Common myeloid progenitor, CD34-positive (primary cell): ENCODE measurements around the gene MYO18A.
A peak's percentile ranks its signal among the peaks of the same experiment; 100 is the strongest.

Source experiments
- CTCF ChIA-PET: fragments of 350-600 bp; sonication (Branson Sonifier 250); formaldehyde crosslinking; loops from one replicate; lab custom pipeline; 2021; ENCODE audit warnings: antibody characterized with exemption; lab: Charles Lee
- POLR2A ChIA-PET: fragments of 350-600 bp; sonication (Branson Sonifier 250); formaldehyde crosslinking; loops from one replicate; lab custom pipeline; 2021; ENCODE audit warnings: antibody characterized with exemption; lab: Charles Lee
- DNase-seq, 3 donors: peaks; one replicate each; pipeline versions ENCODE4 v3.0.0 to v3.0.0-alpha.2; 2013
- H3K27ac ChIP-seq, 2 experiments: 1 replicate in 1 of 2; 2 replicates in 1 of 2; pipeline ENCODE4 v1.7.0; 2013; ENCODE audit warnings: inconsistent platforms in 2 of 2, low read length in 2 of 2, mild to moderate bottlenecking in 2 of 2, low read depth in 1 of 2, moderate library complexity in 1 of 2; ENCODE audit not compliant: severe bottlenecking in 2 of 2, insufficient read depth in 1 of 2, poor library complexity in 1 of 2
- H3K27me3 ChIP-seq, 5 experiments: replicated peaks in 2 of 5; 1 replicate in 3 of 5; 2 replicates in 2 of 5; pipeline versions ENCODE4 v1.6.1 to v1.7.0; 2013; ENCODE audit warnings: low read length in 4 of 5, mild to moderate bottlenecking in 2 of 5, moderate library complexity in 2 of 5, inconsistent platforms in 1 of 5; ENCODE audit not compliant: insufficient read depth in 5 of 5, control insufficient read depth in 4 of 5
- H3K36me3 ChIP-seq, 4 experiments: 1 replicate in 2 of 4; 2 replicates in 2 of 4; pipeline versions ENCODE4 v1.6.1 to v1.7.0; 2013; ENCODE audit warnings: low read length in 3 of 4, control low read depth in 1 of 4, mild to moderate bottlenecking in 1 of 4; ENCODE audit not compliant: control insufficient read depth in 4 of 4, insufficient read depth in 4 of 4
- H3K4me1 ChIP-seq, 4 experiments: 1 replicate in 3 of 4; 2 replicates in 1 of 4; pipeline versions ENCODE4 v1.6.1 to v1.7.1; 2013; ENCODE audit warnings: low read length in 3 of 4, mild to moderate bottlenecking in 3 of 4, control low read depth in 1 of 4, inconsistent platforms in 1 of 4, moderate library complexity in 1 of 4; ENCODE audit not compliant: control insufficient read depth in 4 of 4, insufficient read depth in 4 of 4; ENCODE audit errors: control extremely low read depth in 1 of 4
- H3K4me3 ChIP-seq, 7 experiments: 1 replicate in 4 of 7; 2 replicates in 3 of 7; pipeline versions ENCODE4 v1.5.1 to v1.7.0; 2013; ENCODE audit warnings: mild to moderate bottlenecking in 7 of 7, low read length in 6 of 7, moderate library complexity in 6 of 7, inconsistent platforms in 2 of 7, low read depth in 2 of 7, control low read depth in 1 of 7; ENCODE audit not compliant: insufficient read depth in 4 of 7, control insufficient read depth in 1 of 7; ENCODE audit errors: extremely low read depth in 1 of 7
- H3K9me3 ChIP-seq, 5 experiments: 1 replicate in 4 of 5; 2 replicates in 1 of 5; pipeline versions ENCODE4 v1.6.1 to v1.7.1; 2013; ENCODE audit warnings: low read length in 4 of 5, mild to moderate bottlenecking in 2 of 5, inconsistent platforms in 1 of 5, low read depth in 1 of 5, moderate library complexity in 1 of 5; ENCODE audit not compliant: control insufficient read depth in 4 of 5, insufficient read depth in 2 of 5; ENCODE audit errors: control extremely low read depth in 1 of 5
- WGBS: methylation state at CpG from one replicate; pipeline ENCODE4 v1.1.5; 2013; ENCODE audit not compliant: insufficient coverage; 5-methylcytosine and 5-hydroxymethylcytosine counted together

Gene MYO18A

DNA sequence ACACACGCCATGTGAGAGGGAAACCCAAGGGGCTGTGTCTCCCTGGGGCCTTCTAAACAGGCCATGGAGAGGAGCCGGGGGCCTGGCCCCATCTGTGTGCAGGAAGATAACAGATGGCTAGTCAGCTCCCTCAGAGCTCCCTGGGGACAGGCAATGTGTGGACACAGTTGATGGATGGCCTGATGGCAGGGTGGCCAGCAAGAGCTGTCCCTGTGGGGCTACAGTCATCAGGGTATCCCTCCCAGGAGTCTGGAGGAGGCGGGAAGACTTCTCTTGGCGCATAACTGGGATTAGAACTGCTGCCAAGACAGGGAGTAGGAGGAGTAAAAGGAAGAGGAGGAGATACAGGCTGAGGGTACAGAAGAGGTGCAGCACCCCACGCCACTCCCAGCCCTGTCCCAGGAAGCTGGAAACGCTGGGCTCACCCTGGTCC is 17.3 kb downstream of the MYO18A start:
- Histone ChIP-seq H3K9me3 (no peaks in the 10 kb centered on the region), H3K27me3 (no peaks in the 10 kb centered on the region), H3K4me1 (peaks cover 0 to 16% (median 4%) of the 10 kb centered on the region in 4 experiments), H3K27ac (no peak overlapping the region), H3K36me3 (peaks cover 0 to 7% (median 1%) of the 10 kb centered on the region in 4 experiments), H3K4me3 (no peak overlapping the region)
- ChIA-PET POLR2A (no interaction called here), CTCF (interaction anchor here (0.9 to 7.0 kb wide), 10 partner anchors 8 to 57 kb away, joined by 3 to 40 read pairs (median 4); no protein-coding TSS in a partner anchor)
- no peak for DNase-seq
- 90% methylated on average over 6 of the region's 6 CpGs for WGBS

- no peak for DNase-seq
- 97% methylated on average over 8 of the region's 11 CpGs for WGBS
- peaks cover 0 to 16% (median 3%) of the 10 kb centered on the region in 4 experiments for H3K4me1 ChIP-seq
- H3K4me3 ChIP-seq = no peak overlapping the region
- peaks cover 0 to 7% (median 1%) of the 10 kb centered on the region in 4 experiments for H3K36me3 ChIP-seq
- ChIA-PET CTCF (interaction anchor here (0.9 to 7.0 kb wide), 7 partner anchors 9 to 57 kb away, joined by 3 to 40 read pairs (median 7); no protein-coding TSS in a partner anchor), POLR2A (no interaction called here)
- no peaks in the 10 kb centered on the region for H3K27me3 ChIP-seq
- H3K9me3 ChIP-seq = no peaks in the 10 kb centered on the region
- H3K27ac ChIP-seq = no peak overlapping the region
These were observed 17.9 kb downstream of the MYO18A start for GRCh38 chr17:29162082-29162908.

DNA sequence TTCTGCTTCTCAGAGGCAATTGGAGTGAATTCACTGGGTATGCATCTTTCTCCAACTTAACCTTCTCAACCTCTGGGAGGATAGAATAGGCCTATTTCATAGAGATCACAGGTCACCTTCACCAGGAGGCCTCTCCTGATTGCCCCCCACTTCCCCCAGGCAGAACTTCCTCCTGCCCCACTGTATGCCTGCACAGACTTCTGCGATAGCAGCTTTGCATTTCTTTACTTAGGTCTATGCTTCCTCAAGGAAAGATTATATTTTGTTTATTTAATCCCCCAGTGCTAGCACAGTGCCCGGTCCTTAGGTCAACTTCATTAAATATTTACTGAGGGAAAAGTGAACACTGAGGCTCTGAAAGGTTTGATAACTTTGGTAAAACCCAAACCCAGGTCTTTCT is 19.9 kb downstream of the MYO18A start:
- Histone ChIP-seq H3K36me3 (peaks cover 0 to 7% (median 0%) of the 10 kb centered on the region in 4 experiments), H3K4me1 (peaks cover 0 to 26% (median 9%) of the 10 kb centered on the region in 4 experiments), H3K27ac (no peak overlapping the region), H3K9me3 (no peaks in the 10 kb centered on the region), H3K4me3 (no peak overlapping the region), H3K27me3 (no peaks in the 10 kb centered on the region)
- ChIA-PET POLR2A (no interaction called here), CTCF (interaction anchor here (1.3 to 2.5 kb wide), 2 partner anchors 12 to 19 kb away, joined by 3 to 10 read pairs; partner anchors contain the start of gene MYO18A)
- no CpG with 5 or more reads among the region's 2 CpGs for WGBS
- DNase-seq = no peak

- Histone ChIP-seq H3K4me3 (no peak overlapping the region), H3K27me3 (no peaks in the 10 kb centered on the region), H3K36me3 (peaks cover 0 to 3% (median 0%) of the 10 kb centered on the region in 4 experiments), H3K27ac (no peak overlapping the region), H3K9me3 (no peaks in the 10 kb centered on the region), H3K4me1 (peaks cover 4 to 35% (median 18%) of the 10 kb centered on the region in 4 experiments)
- ChIA-PET CTCF (interaction anchor here (2.5 kb wide), 1 partner anchor 20 kb away, joined by 10 read pairs; the partner anchor contains the start of gene MYO18A), POLR2A (no interaction called here)
- no peak for DNase-seq
- 94% methylated on average over 3 of the region's 3 CpGs for WGBS
These were observed 20.8 kb downstream of the MYO18A start for GRCh38 chr17:29159306-29159860.

- Histone ChIP-seq H3K36me3 (peaks cover 0 to 3% (median 0%) of the 10 kb centered on the region in 4 experiments), H3K27ac (no peak overlapping the region), H3K9me3 (no peaks in the 10 kb centered on the region), H3K4me3 (no peak overlapping the region), H3K4me1 (peaks cover 4 to 41% (median 24%) of the 10 kb centered on the region in 4 experiments), H3K27me3 (no peaks in the 10 kb centered on the region)
- ChIA-PET CTCF (interaction anchor here (1.4 kb wide), 1 partner anchor 20 kb away, joined by 3 read pairs; no protein-coding TSS in a partner anchor), POLR2A (no interaction called here)
- peak in 2 of 3 donors; percentile 35 to 51 for DNase-seq
- WGBS = 89% methylated on average over 7 of the region's 13 CpGs
These were observed 21.5 kb downstream of the MYO18A start for GRCh38 chr17:29158488-29159275.

DNA sequence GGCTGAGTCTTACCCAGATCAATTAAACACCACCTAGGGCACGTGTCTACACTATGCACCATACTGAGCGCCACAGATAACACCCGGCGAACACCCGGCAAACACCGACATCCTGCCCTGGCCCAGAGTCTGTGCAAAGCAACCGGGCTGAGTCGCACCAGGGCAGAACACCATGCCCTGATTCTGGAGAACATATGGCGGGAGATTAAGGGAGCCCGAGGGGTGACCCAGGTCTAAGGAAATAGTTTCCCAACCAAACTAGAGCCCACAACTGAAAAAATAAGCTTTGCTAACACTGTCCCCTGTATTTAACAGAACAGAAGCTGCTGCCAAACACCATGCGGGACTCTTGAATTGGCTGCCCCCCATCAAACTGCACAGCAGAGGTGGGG is 22.1 kb downstream of the MYO18A start:
- ChIA-PET CTCF (interaction anchor here (1.4 kb wide), 1 partner anchor 20 kb away, joined by 3 read pairs; no protein-coding TSS in a partner anchor), POLR2A (no interaction called here)
- DNase-seq = no peak
- Histone ChIP-seq H3K27ac (no peak overlapping the region), H3K4me3 (no peak overlapping the region), H3K9me3 (no peaks in the 10 kb centered on the region), H3K4me1 (peaks cover 4 to 41% (median 26%) of the 10 kb centered on the region in 4 experiments), H3K27me3 (no peaks in the 10 kb centered on the region), H3K36me3 (peaks cover 0 to 2% (median 0%) of the 10 kb centered on the region in 4 experiments)
- 97% methylated on average over 10 of the region's 11 CpGs for WGBS
